ENCODE measurements around the gene CNN2.

CNN2 gene

DNA sequence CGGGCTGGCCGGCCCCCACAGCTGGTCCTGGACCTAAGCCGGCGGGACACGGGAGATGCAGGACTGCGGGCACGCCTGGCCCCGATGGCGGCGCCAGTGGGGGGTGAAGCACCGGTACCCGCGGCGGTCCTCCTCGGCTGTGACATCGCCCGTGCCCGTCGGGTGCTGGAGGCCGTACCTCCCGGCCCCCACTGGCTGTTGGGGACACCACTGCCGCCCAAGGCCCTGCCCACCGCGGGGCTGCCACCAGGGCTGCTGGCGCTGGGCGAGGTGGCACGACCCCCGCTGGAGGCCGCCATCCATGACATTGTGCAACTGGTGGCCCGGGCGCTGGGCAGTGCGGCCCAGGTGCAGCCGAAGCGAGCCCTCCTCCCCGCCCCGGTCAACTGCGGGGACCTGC is 23.1 kb upstream of the CNN2 start:
- DNase-seq = no peak
- Mint-ChIP-seq H3K4me1 (ENCODE audit: low read depth) (peaks cover 4% of the 10 kb centered on the region), H3K4me3 (no peak overlapping the region), H3K9me3 (no peaks in the 10 kb centered on the region), H3K27me3 (peaks cover 25% of the 10 kb centered on the region), H3K36me3 (ENCODE audit: low read depth) (peaks cover 8% of the 10 kb centered on the region), H3K27ac (no peak overlapping the region)

DNA sequence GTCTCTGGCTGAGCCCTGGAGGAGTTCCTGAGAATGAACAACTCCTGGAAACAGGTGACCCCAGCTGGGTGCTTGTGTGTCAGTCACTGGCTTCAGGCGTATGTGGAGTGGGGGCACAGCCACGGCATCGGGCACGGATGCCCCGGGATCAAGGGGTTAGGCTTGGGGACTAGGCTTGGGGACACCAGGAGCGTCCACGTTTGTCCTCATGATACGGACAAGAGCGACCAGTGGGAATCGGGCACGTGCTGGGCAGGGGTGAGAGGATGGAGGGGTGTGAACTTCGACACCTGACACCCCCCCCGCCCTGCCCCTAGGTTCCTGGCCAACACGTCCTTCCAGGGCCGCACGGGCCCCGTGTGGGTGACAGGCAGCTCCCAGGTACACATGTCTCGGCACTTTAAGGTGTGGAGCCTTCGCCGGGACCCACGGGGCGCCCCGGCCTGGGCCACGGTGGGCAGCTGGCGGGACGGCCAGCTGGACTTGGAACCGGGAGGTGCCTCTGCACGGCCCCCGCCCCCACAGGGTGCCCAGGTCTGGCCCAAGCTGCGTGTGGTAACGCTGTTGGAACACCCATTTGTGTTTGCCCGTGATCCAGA is 22.1 kb upstream of the CNN2 start:
- H3K27me3 Mint-ChIP-seq = peaks cover 18% of the 10 kb centered on the region
- DNase-seq = no peak
- H3K4me1 Mint-ChIP-seq (ENCODE audit: low read depth) = peaks cover 4% of the 10 kb centered on the region
- H3K9me3 Mint-ChIP-seq = no peaks in the 10 kb centered on the region
- peaks cover 10% of the 10 kb centered on the region for H3K36me3 Mint-ChIP-seq (ENCODE audit: low read depth)
- H3K27ac Mint-ChIP-seq = no peak overlapping the region
- no peak overlapping the region for H3K4me3 Mint-ChIP-seq

DNA sequence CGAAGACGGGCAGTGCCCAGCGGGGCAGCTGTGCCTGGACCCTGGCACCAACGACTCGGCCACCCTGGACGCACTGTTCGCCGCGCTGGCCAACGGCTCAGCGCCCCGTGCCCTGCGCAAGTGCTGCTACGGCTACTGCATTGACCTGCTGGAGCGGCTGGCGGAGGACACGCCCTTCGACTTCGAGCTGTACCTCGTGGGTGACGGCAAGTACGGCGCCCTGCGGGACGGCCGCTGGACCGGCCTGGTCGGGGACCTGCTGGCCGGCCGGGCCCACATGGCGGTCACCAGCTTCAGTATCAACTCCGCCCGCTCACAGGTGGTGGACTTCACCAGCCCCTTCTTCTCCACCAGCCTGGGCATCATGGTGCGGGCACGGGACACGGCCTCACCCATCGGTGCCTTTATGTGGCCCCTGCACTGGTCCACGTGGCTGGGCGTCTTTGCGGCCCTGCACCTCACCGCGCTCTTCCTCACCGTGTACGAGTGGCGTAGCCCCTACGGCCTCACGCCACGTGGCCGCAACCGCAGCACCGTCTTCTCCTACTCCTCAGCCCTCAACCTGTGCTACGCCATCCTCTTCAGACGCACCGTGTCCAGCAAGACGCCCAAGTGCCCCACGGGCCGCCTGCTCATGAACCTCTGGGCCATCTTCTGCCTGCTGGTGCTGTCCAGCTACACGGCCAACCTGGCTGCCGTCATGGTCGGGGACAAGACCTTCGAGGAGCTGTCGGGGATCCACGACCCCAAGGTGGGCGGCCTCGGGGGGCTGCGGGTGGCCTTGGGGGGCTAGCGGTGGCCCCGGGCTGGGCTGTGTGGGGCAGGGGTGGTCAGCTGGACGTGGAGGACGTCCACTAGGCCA is 21.4 kb upstream of the CNN2 start:
- Mint-ChIP-seq H3K27ac (peak overlapping the region; percentile 61), H3K9me3 (no peaks in the 10 kb centered on the region), H3K4me3 (no peak overlapping the region)

DNA sequence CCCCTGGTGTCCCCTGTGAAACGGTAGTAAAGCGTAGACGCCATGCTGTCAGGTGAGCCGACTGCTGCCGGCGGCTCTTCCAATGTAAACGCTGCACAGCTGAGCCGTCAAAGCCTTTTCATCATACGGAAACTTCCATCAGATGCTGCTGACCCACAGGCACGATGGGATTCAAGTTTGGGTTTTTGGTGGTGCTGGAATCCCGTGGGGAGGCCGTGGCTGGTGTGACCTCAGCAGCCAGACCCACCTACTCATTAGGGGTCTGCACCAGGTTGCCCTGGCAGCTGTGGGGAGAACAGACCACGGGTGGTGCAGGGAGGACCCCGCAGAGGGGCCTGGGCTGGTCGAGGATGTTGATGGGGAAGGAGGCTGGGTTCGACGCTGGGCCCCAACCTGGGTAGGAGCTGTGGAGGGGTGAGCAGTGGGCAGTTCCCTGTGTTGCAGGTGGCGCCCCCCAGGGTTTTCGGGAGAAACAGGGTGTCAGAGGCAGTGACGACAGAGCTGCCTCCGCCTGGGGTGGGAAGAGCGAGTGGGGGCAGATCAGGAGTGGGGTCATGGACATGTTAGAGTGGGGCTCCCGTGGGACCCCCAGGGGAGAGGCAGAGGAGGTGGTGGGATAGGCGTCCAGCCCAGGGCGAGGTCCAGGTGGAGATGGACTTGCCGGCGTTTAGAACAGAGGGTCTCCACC is 19.6 kb upstream of the CNN2 start:
- Mint-ChIP-seq H3K27me3 (peaks cover 5% of the 10 kb centered on the region), H3K36me3 (ENCODE audit: low read depth) (peaks cover 22% of the 10 kb centered on the region), H3K9me3 (no peaks in the 10 kb centered on the region), H3K27ac (peak overlapping the region; percentile 26), H3K4me1 (ENCODE audit: low read depth) (no peaks in the 10 kb centered on the region), H3K4me3 (no peak overlapping the region)
- no peak for DNase-seq

More for the DNA sequence above, 21.4 kb upstream of the CNN2 start:
- DNase-seq = no peak
- H3K36me3 Mint-ChIP-seq (ENCODE audit: low read depth) = peaks cover 15% of the 10 kb centered on the region
- H3K27me3 Mint-ChIP-seq = peaks cover 12% of the 10 kb centered on the region
- H3K4me1 Mint-ChIP-seq (ENCODE audit: low read depth) = peaks cover 4% of the 10 kb centered on the region

DNA sequence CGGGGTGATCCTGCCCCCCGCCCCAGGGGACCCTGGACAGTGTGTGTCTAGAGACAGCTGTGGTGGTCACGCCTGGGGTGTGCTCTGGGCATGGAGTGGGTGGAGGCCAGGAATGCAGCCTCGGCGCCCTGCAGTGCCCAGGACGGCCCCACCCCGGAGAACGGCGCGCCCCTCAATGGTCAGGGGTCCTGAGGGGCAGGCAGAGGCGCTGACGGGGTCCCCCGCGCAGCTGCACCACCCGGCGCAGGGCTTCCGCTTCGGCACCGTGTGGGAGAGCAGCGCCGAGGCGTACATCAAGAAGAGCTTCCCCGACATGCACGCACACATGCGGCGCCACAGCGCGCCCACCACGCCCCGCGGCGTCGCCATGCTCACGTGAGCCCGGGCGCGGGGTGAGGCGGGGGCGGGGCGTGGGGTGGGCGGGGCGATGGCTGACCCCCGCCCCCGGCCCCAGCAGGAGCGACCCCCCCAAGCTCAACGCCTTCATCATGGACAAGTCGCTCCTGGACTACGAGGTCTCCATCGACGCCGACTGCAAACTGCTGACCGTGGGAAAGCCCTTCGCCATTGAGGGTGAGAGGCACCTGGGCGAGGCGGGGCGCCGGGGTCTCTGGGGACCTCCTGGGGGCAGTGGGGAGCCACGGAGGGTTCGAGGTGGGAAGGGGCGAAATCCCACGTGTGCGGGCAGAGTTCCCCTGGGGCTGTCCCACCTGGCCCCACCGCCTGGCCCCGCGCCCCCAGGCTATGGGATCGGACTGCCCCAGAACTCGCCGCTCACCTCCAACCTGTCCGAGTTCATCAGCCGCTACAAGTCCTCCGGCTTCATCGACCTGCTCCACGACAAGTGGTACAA is 18.8 kb upstream of the CNN2 start:
- no peak for DNase-seq
- Mint-ChIP-seq H3K9me3 (no peaks in the 10 kb centered on the region), H3K4me1 (ENCODE audit: low read depth) (no peaks in the 10 kb centered on the region), H3K36me3 (ENCODE audit: low read depth) (peaks cover 24% of the 10 kb centered on the region), H3K4me3 (no peak overlapping the region), H3K27me3 (peaks cover 2% of the 10 kb centered on the region), H3K27ac (no peak overlapping the region)

DNA sequence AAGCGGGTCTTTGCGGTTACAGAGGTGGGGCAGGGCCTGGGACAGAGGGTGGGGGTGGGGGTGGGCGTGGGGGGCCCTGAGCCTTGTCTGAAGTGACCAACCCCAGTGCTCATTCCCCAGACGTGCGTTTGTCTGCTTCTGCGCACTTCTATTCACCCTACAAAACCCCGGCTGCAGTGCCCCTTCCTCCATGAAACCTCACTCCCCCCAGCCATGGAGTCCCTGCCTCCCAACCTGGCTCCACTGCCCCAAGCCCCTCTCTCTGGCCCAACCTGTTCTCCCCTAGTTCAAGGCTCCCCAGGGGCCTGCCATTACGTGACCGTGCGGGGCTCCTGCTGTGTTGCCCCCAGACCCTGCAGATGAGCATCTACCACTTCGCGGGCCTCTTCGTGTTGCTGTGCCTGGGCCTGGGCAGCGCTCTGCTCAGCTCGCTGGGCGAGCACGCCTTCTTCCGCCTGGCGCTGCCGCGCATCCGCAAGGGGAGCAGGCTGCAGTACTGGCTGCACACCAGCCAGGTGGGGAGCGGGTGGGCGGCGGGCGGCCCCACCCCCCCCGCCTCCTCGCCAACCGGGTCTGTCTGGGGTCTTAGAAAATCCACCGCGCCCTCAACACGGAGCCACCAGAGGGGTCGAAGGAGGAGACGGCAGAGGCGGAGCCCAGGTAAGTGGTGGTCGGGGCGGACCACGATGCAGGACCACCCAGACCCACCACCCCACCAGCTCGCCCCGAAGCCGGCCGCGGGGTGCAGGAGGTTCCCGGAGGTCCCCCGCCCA is 18.0 kb upstream of the CNN2 start:
- Mint-ChIP-seq H3K27ac (no peak overlapping the region), H3K9me3 (no peaks in the 10 kb centered on the region), H3K4me1 (ENCODE audit: low read depth) (no peaks in the 10 kb centered on the region), H3K27me3 (no peaks in the 10 kb centered on the region), H3K4me3 (no peak overlapping the region), H3K36me3 (ENCODE audit: low read depth) (peaks cover 30% of the 10 kb centered on the region)
- no peak for DNase-seq

DNA sequence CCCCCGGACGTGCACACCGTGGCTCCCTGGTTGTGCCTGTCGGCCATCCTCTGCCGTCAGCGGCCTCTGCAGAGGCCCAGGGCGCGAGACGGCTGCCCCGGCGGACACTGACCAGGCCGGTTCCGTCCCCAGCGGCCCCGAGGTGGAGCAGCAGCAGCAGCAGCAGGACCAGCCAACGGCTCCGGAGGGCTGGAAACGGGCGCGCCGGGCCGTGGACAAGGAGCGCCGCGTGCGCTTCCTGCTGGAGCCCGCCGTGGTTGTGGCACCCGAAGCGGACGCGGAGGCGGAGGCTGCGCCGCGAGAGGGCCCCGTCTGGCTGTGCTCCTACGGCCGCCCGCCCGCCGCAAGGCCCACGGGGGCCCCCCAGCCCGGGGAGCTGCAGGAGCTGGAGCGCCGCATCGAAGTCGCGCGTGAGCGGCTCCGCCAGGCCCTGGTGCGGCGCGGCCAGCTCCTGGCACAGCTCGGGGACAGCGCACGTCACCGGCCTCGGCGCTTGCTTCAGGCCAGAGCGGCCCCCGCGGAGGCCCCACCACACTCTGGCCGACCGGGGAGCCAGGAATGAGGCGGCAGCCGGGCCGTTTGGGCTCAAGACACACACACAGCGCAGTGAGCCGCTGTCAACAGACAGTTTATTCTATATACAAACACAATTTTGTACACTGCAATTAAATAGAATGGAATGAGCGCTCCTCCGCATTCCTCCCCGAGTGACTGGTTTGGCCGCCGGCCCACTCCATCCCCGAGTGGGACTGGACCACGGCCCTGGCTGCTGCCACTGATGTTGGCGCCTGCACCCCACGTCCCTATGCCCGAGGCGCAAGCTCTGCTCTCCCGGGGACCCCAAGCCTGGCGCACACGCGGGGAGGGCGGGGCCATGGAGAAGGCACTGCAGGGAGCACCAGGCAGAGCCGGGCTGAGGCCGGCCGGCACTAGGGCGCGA is 17.1 kb upstream of the CNN2 start:
- H3K9me3 Mint-ChIP-seq = no peaks in the 10 kb centered on the region
- no peaks in the 10 kb centered on the region for H3K27me3 Mint-ChIP-seq
- H3K27ac Mint-ChIP-seq = no peak overlapping the region
- peaks cover 39% of the 10 kb centered on the region for H3K36me3 Mint-ChIP-seq (ENCODE audit: low read depth)
- H3K4me1 Mint-ChIP-seq (ENCODE audit: low read depth) = peaks cover 2% of the 10 kb centered on the region
- no peak overlapping the region for H3K4me3 Mint-ChIP-seq
- DNase-seq = no peak

DNA sequence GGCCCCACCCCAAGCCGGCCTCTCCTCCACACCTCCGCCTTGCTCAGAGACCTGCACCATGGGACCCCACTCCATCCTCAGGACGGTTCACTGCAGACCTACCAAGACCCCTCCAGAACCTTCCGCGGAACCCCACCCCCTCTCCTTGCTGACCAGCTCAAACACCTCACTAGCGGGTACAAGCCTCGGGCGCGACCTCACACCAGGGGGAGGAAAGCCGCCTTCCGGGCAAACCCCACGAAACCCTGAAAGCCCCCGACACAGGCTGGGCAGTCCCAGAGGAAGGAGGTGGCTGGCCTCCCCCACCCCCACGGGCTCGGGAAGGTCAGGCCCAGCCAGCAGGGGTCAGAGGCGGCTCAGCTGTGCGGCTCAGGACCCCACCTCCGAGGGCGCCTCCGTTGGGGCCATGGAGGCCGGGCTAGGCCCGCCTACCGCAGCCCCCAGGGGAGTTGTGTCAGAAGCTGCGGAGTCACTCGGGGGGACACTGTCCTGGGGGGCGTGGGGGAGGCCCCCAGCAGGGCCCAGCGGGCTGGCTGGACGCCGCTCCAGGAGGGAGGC is 16.3 kb upstream of the CNN2 start:
- Mint-ChIP-seq H3K27me3 (no peaks in the 10 kb centered on the region), H3K36me3 (ENCODE audit: low read depth) (peaks cover 39% of the 10 kb centered on the region), H3K4me3 (no peak overlapping the region), H3K27ac (no peak overlapping the region), H3K9me3 (no peaks in the 10 kb centered on the region), H3K4me1 (ENCODE audit: low read depth) (peaks cover 2% of the 10 kb centered on the region)
- DNase-seq = no peak

DNA sequence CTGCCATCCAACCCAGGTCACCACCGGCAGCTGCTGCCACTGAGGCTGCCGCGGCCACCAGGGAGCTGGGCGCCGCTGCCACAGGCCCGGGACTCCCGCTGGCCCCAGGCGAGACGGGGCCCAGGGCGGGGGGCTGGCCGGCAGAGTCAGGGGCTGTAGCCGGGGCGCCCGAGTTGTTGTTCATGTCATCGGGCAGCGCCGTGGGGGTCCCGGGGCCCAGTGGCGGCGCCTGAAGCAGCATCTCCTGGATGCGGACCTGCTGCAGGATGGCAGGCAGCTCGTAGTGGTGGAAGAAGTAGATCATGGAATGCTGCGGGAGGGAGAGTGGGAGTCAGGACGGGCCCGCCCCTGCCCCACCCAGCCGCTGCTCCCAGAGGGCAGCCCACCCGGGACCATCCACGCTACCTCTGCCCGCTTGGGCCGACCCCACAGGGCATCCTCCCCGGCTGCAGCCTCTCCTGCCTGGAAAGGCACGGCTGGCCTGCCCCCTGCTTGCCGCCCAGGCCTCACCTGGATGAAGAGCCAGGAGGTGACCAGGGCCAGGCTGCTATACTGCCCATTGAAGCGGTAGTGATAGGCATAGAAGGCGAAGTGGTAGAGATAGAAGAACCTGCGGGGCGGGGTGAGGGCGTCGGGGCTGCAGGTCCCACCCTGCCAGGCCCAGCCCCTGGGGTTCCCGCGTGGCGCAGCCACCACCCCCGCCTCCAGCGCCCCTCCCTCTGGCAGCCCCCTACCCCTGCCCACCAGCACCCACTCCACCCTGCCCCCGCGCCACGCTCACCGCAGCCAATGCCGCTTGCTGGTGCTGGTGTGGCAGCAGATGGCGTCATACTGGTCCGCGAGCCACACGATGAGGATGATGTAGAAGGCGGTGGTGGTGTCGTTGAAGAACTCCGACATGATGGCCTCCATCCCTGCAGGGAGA is 15.6 kb upstream of the CNN2 start:
- peaks cover 5% of the 10 kb centered on the region for H3K4me1 Mint-ChIP-seq (ENCODE audit: low read depth)
- H3K4me3 Mint-ChIP-seq = no peak overlapping the region
- H3K36me3 Mint-ChIP-seq (ENCODE audit: low read depth) = peaks cover 44% of the 10 kb centered on the region
- H3K27me3 Mint-ChIP-seq = no peaks in the 10 kb centered on the region
- H3K9me3 Mint-ChIP-seq = no peaks in the 10 kb centered on the region
- no peak for DNase-seq
- H3K27ac Mint-ChIP-seq = no peak overlapping the region

DNA sequence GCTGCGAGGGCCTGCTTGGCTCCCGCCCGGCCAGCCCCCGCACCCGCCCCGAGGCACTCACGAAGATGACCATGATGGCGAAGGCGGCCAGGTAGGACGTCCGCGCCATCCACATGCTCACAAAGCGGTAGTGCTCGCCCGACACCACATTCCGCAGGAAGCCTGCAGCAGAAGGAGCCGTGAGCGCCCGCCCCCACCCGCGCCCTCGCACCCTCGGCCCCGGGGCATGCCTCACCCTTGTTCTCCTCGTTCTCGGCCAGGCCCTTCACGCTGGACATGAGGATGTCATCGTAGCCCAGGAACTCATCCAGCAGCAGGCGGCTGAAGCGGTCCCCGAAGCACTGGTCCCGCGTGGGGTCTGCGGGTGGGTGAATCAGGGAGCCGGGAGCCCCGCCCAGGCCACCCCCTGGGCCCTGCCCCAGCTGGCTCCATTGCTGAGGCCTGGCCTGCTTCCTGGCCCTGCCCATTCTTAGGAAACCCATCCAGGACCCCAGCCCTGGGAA is 14.5 kb upstream of the CNN2 start:
- Mint-ChIP-seq H3K9me3 (no peaks in the 10 kb centered on the region), H3K27ac (no peak overlapping the region)

DNA sequence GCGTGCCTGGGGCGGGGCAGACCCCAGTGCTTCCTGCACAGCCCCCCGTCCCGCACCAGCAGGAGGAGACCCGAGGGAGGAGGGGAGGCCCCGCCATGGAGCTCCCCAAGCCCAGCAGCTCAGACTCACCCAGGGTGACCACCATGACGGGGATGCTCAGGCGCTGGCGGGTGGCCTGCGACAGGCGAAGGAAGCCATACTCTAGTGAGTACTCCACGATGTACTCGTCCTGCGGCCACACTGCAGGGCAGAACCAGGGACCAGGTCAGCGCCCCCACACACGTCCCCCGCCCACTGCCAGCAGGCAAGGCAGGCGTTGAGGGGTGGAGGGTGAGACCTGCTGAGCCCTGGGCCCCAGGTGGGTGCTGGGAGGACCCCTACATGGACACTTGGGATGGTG is 14.1 kb upstream of the CNN2 start:
- no peak overlapping the region for H3K27ac Mint-ChIP-seq
- no peak overlapping the region for H3K4me3 Mint-ChIP-seq
- DNase-seq = no peak
- peaks cover 18% of the 10 kb centered on the region for H3K4me1 Mint-ChIP-seq (ENCODE audit: low read depth)
- peaks cover 44% of the 10 kb centered on the region for H3K36me3 Mint-ChIP-seq (ENCODE audit: low read depth)
- H3K9me3 Mint-ChIP-seq = no peaks in the 10 kb centered on the region
- no peaks in the 10 kb centered on the region for H3K27me3 Mint-ChIP-seq

More for the DNA sequence above, 14.5 kb upstream of the CNN2 start:
- Mint-ChIP-seq H3K4me1 (ENCODE audit: low read depth) (peaks cover 14% of the 10 kb centered on the region), H3K36me3 (ENCODE audit: low read depth) (peaks cover 42% of the 10 kb centered on the region), H3K27me3 (no peaks in the 10 kb centered on the region), H3K4me3 (no peak overlapping the region)
- no peak for DNase-seq

DNA sequence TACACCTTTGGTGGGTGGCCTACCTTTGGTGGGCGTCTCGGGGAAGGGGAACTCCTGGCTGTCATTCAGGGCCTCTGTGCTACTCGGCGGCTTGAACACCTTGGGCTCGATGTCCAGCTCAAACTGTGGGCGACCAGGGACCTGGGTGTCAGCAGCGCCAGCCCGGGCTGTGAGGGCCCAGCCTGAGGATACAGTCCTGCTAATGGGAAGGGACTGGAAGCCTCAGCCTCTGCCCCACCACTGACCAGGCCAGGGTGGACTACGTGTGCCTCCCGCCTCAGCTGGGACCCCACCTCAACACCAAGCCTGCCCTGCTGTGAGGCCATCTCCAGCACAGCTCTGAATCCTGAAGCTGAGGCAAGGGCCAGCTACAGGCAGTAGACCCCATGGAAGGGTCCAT is 13.2 kb upstream of the CNN2 start:
- peak overlapping the region; percentile 18 for H3K27ac Mint-ChIP-seq
- no peaks in the 10 kb centered on the region for H3K9me3 Mint-ChIP-seq
- H3K36me3 Mint-ChIP-seq (ENCODE audit: low read depth) = peaks cover 53% of the 10 kb centered on the region
- no peak for DNase-seq
- no peaks in the 10 kb centered on the region for H3K27me3 Mint-ChIP-seq
- H3K4me3 Mint-ChIP-seq = no peak overlapping the region
- peaks cover 27% of the 10 kb centered on the region for H3K4me1 Mint-ChIP-seq (ENCODE audit: low read depth)

Data from activated T-cell treated with anti-CD3 and anti-CD28 coated beads, Interleukin-2, amount 50 U/mL, for 24 hours (primary cell).